Pons (tissue), 1 donor: ENCODE measurements around the gene SLC35C1.

Source experiments
- DNase-seq: peaks from one replicate; pipeline ENCODE4 v3.0.0-alpha.2; 2016; ENCODE audit warnings: low spot score

The SLC35C1 gene

DNA sequence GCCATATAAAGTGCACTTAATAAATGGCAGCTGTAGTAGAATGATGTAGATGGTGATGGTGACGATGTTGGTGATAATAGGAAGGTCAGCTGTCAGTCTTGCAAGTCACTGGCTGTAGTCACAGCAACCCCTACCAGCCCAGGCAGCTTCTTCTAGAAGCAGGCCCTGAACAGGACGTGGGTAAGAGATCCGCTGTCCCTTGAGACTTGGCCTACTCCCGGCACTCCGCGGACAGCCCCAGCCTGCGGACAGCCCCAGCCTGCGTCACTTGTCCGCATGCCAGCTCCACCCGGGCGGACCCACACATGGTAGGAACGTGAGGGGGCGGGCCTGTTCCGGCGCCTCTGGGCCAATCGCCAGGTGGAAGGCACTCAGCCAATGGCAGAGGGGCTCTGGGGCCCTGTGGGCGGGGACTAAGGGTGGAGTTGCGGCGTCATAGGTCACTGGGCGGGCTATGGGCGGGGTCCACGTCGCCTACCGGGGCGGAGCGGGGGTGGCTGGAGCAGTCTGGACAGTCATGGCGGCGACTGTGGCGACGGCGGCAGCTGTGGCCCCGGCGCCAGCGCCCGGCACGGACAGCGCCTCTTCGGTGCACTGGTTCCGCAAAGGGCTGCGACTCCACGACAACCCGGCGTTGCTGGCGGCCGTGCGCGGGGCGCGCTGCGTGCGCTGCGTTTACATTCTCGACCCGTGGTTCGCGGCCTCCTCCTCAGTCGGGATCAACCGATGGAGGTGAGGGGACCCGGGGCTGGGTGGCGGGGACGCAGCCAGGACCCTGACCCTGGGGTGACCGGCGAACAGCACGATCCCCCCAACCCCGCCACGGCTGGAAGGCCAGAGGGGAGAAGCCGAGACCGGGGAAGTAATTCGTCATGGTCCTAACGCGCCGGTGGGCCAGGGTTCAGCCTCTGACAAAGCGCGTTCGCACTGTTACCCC, 42.3 kb downstream of the SLC35C1 start, which contains the start of gene CRY2:
TSS of gene CRY2 (plus strand) at position 502 of the 937 bp plus-strand sequence. CDS start at position 518, 16 bp downstream.
- peak; percentile 97 for DNase-seq

DNA sequence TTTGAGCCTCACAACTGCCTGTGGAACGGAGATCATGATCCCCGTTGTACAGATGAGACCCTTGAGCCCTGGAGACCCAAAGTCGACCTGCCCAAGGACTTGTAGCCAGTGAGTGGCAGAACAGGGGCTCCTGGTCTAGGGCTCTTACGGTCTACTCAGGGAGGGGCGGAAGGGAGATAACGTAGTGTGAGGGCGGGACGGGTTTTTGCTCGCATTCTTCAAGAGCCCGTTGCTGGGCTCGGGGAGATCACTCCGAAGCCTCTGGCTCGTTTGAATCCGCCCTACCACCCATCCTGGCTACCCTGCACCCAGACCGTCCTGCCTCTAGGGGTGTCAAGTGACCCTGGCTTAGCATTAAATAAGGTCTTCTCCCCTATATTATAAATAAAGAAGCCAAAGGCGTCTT, 43.0 kb downstream of the SLC35C1 start:
- no peak for DNase-seq

GRCh38 chr11:45848654-45849081, 43.7 kb downstream of the SLC35C1 start:
- no peak for DNase-seq

GRCh38 chr11:45850446-45850845, 45.5 kb downstream of the SLC35C1 start:
- no peak for DNase-seq

DNA sequence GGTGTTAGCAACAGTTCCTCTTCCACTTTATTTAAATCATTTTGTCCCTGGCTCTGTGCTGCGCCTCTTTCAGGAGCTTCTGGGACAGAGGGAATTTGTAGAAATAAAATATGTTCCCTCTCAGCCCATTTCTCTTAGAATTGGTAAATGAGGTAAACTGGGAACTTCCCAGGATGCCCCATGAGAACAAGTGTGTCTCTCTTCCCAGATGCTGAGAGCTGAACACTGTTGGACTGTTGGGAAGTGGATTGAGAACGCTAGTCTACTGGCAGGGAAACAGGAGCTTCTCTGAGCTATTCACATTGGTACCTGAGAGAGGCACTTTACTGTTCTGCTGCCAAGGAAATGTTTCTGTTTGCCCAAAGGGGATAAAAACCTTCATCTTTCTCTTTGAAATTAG, 46.3 kb downstream of the SLC35C1 start:
- DNase-seq, result no peak

- peak; percentile 49 for DNase-seq
Observed at GRCh38 chr11:45852018-45852711, 47.2 kb downstream of the SLC35C1 start.

DNA sequence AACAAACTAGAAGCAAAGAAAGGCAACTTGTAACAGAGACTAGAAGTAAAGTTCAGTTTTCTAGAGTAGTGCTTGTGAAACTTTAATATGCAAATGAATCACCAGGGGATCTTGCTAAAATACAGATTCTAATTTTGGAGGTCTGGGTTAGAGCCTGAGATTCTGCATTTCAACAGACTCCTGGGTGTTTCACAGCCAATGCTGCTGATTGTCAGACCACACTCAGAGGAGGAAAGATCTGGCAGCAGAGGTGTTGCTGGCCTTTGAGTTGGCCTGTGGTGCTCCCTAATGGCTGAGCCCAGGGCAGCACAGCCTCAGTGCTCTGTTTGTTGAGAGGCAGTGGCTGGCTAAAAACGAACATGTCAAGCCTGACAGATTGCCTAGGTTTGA, 47.8 kb downstream of the SLC35C1 start:
- DNase-seq, result no peak

DNA sequence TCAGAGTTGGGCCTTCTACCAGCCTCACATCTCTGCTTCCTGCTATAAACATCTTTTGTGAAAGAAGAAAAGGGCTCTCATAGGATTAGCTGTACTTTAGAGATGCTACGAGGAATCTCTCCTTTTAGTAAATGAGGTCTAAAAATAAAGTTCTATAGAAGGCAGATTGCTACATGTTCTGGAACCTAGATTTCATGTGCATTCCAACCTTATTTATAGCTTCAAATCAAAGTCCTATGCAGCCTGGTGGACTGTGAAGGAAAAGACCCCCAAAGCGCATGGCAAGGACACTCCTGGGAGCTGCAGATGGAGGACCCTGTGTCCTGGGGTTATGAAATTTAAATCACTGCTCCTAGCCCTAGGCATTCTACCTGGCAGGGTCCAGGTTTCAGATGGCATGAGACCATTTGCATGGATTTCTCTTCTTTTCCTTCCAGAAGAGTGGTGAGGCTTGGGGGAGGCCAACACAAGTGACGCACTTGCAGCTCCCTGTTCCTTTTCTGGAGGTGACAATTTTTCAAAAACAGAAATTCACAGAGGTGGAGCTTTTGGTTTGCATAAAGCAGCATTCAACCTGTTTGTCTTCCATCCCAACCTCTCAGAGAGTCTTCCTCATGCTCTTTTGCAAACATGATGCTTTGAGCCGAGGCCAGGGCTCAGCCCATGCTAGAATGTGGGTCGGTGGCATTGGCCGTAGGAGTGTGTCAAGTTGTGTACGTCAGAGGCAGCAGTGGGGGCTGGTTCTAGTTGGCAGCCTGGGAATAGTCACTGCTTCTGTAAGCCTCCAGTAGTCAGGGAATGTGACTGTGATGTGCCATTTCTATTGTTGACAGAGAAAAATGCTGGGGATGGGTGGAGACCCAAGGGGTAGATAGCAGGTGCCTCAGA, 48.6 kb downstream of the SLC35C1 start:
- DNase-seq, result no peak

- DNase-seq, result no peak
Observed at GRCh38 chr11:45855308-45855707, 50.4 kb downstream of the SLC35C1 start.

DNA sequence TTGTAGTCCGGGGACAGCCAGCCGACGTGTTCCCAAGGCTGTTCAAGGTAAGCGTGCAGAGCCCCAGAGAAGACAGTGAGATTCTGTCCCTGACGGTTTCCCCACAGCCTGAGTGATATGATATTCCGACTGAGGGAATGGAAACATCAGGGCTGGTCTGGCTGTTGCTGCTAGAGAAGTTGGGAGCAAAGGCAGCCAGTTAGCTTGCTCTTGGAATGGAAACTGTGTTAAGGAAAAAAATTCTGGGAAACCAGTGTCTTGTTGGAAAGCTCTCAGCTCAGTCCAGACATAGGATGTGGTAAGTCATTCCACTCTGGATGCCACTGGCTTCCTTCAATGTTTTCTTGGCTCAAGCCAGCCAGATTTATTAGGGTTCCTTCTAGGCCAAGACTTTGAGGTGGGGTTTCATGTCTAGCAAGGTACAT, 51.1 kb downstream of the SLC35C1 start:
- no peak for DNase-seq

DNA sequence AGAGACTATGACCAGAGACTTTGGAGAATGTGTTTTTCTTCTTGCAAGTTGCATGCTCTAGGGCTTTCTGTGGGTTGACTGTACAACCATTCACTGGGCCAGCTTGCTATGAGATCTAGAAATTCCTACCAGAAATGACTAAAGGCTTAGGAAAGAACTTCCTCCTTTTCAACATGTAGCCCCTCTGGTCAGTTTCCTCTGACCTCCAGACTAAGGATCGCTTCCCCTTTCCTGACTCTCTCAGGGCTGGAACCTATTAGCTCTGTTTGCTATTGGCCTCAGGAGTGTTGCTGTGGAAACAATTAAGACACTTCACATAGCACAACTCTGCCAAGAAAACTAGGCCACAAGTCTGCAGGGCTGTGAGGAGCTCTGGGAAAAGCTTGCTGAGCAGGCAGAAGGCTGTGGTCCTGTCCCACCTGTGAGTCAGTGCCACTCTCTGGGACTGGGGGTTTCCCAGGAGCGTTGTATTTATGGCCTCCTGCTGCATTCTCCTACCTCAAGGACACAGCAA, 53.1 kb downstream of the SLC35C1 start:
- DNase-seq, result peak; percentile 77

GRCh38 chr11:45858751-45859398, 53.9 kb downstream of the SLC35C1 start:
- no peak for DNase-seq

GRCh38 chr11:45859661-45860140, 54.8 kb downstream of the SLC35C1 start:
- peak; percentile 73 for DNase-seq

GRCh38 chr11:45860348-45860747, 55.4 kb downstream of the SLC35C1 start:
- no peak for DNase-seq

DNA sequence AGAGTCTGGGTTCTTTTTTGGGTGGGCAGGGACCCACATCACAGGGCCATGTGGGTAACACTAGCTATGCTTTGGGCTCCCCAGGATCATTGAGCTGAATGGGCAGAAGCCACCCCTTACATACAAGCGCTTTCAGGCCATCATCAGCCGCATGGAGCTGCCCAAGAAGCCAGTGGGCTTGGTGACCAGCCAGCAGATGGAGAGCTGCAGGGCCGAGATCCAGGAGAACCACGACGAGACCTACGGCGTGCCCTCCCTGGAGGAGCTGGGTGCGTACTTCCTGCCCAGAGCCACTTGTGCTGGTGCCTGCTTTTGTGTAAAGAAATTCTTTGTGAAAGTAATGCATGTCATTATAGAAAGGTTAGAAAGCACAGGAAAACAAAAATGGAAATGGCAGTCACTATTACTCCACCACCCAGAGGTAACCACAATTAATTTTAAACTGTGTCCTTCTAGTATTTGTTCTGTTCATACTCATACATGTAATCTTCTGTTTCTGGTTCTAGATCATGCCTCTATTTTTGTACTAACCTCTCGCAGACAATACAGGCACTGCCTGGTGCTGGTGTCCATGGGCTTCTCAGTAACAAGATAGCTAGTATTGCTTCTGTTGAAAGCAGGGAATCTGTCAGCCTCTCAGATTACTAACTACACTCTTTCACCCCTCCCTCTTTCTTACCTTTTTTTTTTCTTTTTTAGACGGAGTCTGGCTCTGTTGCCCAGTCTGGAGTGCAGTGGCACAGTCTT, 56.0 kb downstream of the SLC35C1 start:
- DNase-seq, result no peak
